ENCODE results near the gene SLC6A19. TPM values are rescaled to one million over a fixed set of nuclear protein-coding genes. Genes with fewer than 3 reads are reported as not detected.

SLC6A19 gene
- total RNA-seq, 1 donor from 2014 or later, result not detected

DNA sequence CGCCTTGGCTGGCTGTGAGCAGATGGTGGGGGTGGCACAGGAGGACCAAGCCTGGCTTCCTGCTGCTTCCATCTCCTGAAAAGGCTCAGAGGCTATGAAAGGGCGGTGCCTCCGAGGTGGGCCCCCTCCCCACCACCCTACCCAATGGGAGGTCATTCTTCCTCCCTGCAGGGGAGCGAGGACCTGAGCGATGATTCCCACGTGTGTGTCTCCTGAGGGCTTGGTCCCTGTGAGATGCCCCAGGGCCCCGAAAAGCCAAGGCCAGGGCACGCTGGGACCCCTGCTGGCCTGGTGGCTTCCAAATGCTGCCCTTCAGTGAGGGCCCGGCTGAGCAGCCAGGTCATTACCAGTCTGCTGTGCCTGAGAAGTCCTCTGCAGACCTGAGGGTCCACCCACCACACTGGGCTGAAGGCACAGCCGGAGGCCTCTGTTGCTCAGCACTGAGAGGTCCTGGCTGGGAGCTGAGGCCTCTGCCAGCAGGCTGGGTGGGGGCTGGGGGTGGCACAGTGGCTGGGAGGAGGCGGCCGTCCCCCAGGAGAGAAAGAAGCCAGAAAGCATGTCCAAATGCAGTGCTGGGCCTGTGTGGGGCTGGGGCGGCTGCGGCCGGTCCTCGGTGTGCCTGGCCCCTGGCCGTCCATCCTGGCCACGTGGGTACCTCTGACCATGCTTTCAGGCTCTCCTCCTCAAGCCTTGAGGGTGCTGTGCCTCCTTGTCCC is 14.0 kb upstream of the SLC6A19 start:
- intact Hi-C loops (cut with DNase I), result no loop called here
- ATAC-seq (no peak), DNase-seq (ENCODE audit: missing footprints) (peak; percentile 41)

DNA sequence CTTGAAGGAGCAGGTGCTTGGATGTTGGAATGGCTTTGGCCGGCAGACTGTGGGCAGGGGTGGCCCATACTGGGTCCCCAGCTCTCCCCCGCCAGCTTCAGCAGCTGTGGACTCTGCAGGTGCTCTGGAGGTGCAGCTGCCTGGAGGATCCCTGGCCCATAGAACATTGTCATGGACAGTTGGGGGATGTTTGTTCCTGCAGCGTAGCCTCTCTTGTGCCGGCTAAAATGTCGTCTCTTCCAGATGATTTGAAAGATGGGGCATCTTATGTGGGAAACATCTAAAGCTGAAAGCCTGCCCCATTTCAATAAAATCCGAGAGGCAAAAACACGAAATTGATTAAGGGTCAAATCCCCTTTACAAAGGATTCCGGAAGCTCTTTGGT is 13.5 kb upstream of the SLC6A19 start:
- ATAC-seq (no peak), DNase-seq (ENCODE audit: missing footprints) (no peak)
- intact Hi-C loops (cut with DNase I), result no loop called here

DNA sequence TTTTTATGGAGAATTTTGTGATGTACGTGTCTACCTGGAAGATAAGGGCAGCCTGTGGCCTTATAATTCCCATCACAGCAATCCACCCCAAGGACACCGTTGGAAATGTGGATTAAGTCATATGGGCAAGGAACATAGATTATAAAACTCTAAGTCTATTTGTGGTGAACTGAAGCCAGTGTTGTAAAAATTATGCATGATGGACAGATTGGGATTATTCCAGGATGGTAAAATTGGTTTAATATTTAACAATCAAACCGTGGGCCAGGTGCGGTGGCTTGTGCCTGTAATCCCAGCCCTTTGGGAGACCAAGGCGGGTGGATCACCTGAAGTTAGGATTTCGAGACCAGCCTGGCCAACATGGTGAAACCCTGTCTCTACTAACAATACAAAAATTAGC is 12.9 kb upstream of the SLC6A19 start:
- DNase-seq (ENCODE audit: missing footprints) (no peak), ATAC-seq (no peak)
- intact Hi-C loops (cut with DNase I), result no loop called here

DNA sequence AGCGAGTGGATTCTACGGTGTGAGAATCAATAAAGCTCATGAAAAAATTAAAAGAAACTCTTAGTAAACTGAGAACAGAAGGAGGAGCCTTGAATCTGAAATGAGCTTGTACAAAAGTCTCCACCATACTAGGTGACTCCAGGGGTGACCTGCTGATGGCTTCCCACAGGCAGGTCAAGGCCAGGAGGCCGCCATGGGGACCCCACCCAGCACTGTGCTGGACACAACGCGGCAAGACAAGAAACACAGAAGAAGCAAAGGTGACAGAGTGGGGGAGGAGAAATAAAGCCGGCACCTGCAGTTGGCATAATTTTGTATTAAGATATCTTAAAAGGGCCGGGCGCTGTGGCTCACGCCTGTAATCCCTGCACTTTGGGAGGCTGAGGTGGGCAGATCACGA is 12.1 kb upstream of the SLC6A19 start:
- intact Hi-C loops (cut with DNase I), result no loop called here
- peak; percentile 60 for DNase-seq (ENCODE audit: missing footprints)
- ATAC-seq, result no peak

DNA sequence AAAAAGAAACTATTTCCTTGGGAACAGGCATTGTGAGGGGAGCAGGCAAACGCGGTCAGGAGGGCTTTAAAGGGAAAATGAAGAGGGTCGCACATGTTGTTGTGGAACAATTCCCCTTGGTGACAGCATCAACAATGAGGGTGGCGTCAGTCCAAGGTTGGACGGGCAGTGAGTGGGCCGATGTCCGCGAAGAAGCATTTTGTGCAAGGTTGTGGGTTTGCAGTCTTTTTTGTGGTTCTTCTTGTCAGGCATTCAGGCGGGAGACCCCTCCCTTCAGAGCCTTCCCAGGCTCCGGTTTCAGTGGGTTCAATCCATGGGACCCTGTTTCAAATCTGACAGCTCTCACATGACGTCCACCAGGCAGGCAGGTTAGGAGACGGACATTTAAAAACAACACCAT is 11.1 kb upstream of the SLC6A19 start:
- ATAC-seq (no peak), DNase-seq (ENCODE audit: missing footprints) (no peak)
- intact Hi-C loops (cut with DNase I), result no loop called here

DNA sequence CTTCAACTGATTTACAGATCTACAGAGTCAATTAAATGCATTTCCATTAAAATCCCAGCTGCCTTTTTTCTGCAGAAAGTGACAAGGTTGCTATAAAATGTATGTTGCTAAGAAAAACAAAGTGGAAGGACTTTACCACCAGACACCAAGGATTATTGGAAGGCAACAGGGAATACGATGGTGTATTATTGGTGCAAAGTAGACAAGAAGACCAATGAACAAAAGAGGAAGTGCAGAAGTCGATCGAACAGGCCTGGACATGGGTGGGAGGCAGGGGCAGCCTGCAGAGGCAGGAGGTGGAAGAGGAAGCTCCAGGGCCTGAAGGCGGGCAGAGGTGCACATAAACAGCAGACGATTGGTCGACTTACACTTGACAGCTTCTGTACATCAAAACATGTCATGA is 10.6 kb upstream of the SLC6A19 start:
- ATAC-seq (no peak), DNase-seq (ENCODE audit: missing footprints) (no peak)
- intact Hi-C loops (cut with DNase I), result no loop called here

DNA sequence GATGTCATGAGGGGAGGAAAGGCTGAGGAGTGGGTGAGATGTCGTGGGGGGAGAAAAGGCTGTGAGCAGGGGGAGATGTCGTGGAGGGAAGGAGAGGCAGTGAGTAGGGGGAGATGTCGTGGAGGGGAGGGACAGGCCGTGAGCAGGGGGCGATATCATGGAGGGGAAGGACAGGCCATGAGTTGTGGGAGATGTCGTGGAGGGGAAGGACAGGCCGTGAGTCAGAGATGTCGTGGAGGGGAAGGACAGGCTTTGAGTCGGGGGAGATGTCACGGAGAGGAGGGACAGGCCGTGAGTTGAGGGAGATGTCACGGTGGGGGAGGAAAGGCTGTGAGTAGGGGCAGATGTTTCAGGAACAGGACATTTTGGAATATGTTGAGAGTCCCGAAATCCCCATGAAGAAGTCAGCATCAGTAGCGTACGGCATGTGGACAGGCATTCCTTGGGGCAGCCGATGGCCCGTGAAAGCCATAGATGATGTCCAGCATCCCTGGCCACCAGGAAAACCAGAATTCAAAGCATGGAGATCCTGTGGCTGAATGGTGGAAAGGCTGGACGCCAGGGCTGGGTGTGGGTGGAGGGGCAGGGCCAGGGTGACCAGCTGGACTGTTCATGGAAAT is 8.3 kb upstream of the SLC6A19 start:
- ATAC-seq (no peak), DNase-seq (ENCODE audit: missing footprints) (no peak)
- intact Hi-C loops (cut with DNase I), result no loop called here

DNA sequence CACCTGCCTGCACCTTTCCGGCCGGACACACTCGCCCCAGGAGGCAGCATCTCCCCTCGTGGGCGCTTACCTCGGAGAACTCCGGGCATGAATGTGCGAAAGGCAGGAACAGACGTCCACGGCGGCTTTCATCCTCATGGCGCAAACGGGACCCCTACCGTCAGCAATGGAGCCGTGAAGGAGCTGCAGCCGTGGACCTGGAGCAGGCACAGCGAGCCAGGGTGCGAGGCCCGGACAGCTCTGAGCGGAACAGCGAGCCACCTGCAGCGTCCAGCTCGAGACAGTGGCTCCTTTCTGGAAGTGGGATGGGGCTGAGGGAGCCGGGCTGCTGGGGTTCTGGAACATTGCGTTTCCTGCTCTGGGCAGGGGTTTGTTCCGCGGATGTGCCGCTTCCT is 7.8 kb upstream of the SLC6A19 start:
- ATAC-seq (no peak), DNase-seq (ENCODE audit: missing footprints) (peak; percentile 37)
- intact Hi-C loops (cut with DNase I), result no loop called here

DNA sequence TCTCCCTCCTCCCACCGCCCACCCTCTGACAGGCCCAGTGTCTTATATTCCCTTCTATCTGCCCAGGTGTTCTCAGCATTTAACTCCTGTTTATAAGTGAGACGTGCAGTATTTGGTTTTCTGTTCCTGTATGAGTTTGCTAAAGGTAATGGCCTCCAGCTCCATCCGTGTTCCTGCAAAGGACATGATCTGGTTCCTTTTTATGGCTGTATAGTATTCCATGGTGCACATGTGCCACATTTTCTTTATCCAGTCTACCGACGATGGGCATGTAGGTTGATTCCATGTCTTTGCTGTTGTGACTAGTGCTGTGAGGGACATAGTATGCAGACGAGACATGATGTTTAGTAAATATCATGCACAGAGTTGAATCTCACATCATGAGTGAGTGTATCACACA is 7.0 kb upstream of the SLC6A19 start:
- ATAC-seq (no peak), DNase-seq (ENCODE audit: missing footprints) (no peak)
- intact Hi-C loops (cut with DNase I), result no loop called here

DNA sequence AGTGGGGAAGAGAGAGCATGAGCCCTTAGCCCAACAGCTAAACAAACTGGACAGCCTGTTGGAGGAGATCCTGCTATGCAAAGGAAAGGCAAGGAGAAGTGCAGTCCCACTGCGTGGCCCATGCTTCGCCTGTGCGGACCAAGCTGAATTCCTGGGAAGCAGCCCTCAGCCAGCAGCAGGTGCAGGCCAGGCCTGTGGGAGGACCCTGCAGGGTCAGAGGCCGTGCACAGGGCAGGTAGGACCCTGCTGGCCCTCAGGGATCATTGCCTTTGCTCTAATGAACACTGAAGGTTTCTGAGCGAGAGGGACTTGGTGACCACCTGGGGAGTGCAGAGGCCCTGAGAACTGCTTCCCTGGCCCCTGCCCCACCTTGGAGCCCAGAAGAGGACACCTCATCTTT is 6.0 kb upstream of the SLC6A19 start:
- ATAC-seq, result no peak
- peak; percentile 57 for DNase-seq (ENCODE audit: missing footprints)

DNA sequence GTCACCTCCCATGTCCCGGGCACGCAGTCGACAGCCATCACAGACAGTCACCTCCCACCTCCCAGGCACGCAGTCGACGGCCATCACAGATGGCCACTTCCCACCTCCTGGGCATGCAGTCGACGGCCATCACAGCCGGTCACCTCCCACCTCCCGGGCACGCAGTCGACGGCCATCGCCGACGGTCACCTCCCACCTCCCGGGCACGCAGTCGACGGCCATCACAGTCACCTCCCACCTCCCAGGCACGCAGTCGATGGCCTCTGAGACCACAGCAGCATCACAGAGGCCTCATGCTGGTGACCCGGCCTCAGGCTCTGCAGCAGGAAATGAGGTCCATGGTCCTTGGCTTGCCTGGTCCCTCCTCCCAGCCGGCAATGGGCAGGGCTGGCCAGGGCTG is 5.5 kb upstream of the SLC6A19 start:
- DNase-seq (ENCODE audit: missing footprints) (no peak), ATAC-seq (no peak)
- intact Hi-C loops (cut with DNase I), result no loop called here

More for the DNA sequence above, 6.0 kb upstream of the SLC6A19 start:
- intact Hi-C loops (cut with DNase I), result no loop called here

DNA sequence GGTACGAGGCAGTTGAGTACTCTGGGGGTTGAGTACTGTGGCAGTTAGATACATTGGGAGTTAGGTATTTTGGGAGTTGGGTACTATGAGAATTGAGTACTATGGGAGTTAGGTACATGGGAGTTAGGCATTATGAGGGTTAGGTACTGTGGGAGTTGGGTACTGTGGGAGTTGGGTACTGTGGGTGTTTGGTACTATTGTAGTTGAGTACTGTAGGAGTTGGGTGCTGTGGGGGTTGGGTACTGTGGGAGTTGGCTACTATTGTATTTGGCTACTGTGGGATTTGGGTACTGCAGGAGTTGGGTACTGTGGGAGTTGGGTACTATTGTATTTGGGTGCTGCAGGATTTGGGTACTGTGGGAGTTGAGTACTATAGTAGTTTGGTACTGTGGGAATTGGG is 4.8 kb upstream of the SLC6A19 start:
- intact Hi-C loops (cut with DNase I), result no loop called here
- ATAC-seq (no peak), DNase-seq (ENCODE audit: missing footprints) (no peak)

DNA sequence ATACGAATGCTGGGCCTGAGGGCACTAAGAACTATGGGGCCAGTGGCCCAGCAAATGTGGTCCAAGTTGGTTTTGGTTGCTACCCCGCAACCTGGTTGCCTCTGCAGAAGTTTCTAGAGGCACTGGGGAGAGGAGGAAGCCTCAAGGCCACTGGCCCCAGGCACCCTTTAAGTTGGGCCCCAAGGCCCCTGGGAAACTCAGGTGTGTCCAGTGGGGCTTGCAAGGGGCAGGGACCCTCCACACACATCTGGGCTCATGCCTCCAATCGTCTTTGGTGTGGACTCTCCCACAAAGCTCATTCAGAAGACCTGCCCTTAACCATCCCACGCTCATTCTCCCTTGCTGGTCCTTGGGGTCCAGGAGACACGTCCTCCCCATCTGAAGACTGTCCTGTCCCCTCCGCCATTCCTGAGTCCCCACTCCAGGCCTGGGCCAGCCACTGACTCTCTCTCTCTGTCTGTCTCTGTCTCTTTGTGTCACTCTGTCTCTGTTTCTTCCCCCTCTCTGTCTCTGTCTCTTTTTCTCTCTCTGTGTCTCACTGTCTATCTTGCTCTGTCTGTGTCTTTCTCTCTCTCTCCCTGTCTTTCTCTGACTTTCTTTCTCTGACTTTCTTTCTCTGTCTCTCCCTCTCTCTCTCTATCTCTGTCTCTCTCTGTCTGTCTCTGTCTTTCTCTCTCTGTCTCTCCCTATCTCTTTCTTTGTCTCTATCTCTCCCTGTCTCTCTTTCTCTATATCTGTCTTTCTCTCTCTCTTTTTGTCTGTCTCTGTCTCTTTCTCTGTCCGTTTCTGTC is 3.3 kb upstream of the SLC6A19 start:
- intact Hi-C loops (cut with DNase I), result no loop called here
- no peak for DNase-seq (ENCODE audit: missing footprints)
- ATAC-seq, result no peak

DNA sequence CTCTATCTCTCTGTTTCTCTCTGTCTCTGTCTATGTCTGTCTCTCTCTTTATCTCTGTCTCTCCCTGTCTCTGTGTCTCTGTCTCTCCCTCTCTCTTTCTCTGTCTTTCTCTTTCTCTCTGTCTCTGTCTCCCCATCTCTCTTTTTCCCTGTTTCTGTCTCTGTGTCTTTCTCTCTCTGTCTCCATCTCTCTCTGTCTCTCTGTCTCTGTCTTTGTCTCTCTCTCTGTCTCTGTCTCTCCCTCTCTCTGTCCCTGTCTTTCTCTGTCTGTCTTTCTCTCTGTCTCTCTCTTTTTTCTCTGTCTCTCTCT is 2.1 kb upstream of the SLC6A19 start:
- ATAC-seq, result no peak

DNA sequence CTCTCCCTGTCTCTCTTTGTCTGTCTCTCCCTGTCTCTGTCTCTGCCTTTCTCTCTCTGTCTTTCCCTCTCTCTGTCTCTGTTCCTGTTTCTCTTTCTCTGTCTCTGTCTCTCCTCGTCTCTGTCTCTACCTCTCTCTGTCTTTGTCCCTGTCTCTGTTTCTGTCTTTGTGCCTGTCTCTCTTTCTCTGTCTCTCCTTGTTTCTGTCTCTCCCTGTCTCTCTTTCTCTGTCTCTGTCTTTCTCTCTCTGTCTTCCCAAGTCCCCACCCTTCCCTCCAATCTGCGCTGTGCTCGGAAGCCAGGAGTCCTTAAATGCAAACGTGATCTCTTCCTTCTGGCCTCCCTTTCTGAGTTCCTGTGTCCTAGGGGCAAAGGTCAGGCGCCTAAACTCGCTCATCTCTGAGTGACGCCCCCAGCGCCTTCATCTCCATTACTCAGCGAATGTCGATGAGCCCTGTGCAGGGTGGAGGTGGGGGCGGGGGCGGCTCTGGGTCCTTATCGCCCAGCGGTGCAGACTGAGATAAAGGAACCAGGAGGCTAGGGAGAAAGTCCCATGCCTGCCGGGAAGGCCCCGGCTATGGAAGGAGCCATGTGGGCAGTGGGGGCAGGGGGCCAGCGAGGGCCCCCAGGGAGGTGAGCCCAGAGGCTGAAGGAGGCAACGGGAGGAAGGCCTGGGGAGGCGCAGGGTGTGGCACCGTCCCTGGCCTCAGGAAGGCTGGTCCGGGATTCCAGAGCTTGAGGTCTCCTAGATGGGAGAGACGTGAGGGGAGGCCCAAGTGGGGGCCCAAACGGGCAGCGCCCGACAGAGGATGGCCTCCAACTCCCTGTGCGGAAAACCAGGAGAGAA is 1.5 kb upstream of the SLC6A19 start:
- ATAC-seq (no peak), DNase-seq (ENCODE audit: missing footprints) (no peak)
- intact Hi-C loops (cut with DNase I), result no loop called here

More for the DNA sequence above, 2.1 kb upstream of the SLC6A19 start:
- intact Hi-C loops (cut with DNase I), result no loop called here
- DNase-seq (ENCODE audit: missing footprints), result no peak

DNA sequence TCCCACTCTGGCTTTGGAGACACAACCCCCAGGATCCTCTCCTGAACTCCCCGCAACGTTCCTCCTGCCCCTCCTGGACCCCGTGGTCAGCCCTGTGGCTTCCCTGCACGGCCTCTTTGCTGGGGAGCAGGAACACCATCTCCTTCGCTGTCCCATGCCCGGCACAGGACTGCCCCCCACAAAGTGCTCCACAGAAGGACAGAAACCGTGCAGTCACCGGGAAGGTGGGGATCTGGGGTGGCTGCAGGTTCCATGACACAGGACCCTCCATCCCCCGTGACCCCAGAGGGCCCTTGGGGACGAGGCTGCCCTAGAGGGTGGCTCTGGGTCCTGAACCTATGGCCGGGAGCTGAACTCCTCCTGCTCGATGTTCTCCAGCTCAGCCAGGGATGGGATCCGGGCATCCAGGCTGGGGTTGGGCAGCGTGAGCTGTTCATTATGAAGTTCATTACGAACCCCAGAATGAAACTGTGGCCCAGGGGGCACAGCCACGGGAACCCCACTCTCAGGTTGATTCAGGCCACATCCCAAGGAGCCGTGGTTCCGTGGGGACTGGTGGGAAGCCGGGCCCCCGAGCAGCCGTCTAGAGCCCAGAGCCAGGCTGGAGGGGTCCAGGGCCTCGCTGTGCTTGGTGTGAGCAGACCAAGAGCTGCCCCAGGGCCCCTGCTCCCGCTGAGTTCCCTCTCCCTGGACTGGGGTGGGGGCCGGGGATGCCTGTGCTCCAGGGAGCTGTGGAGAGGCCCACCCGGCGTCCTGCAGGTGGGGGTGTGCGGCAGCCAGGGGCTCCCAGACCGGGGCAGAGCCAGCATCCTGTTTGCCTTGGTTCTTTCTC is 684 bp upstream of the SLC6A19 start:
- intact Hi-C loops (cut with DNase I), result no loop called here
- DNase-seq (ENCODE audit: missing footprints) (peak; percentile 57), ATAC-seq (no peak)

DNA sequence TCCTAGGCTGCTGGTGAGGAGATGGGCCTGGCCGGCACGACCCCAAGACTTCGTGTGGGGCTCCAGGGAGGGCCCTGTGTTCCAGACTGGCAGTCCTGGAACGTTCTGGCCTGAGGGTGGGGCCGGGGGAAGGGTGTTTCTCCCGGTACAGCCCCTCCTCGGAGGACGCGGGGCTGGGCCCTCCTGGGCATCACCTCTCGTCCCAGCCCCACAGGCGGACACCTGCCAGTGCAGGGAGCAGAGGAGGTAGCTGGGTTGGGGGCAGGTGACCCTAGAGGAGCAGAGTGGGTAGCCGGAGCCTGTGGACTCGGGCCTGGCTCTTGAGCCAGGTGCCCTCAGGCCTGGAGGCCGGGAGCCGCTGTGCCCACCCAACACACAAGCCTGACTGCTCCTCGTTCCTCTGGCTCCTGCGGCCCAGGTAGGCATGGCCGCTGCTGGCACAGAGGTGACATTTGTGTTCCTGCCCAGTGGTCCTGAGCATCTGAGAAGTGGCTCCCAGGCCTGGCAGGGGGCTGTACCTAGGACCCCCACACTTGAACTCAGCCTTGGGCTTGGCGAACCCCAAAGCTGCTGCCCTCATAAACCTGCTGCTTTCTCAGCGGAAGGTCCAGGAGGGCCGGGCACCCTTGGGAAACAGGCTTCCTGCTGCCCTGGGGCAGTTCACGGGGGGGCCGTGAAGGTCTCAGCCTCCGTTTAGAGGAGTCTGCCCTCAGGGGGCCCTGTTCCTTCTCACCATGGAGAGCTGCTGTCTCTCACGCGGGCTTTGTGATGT is 817 bp downstream of the SLC6A19 start:
- DNase-seq (ENCODE audit: missing footprints) (peak; percentile 39), ATAC-seq (no peak)
- intact Hi-C loops (cut with DNase I), result no loop called here

DNA sequence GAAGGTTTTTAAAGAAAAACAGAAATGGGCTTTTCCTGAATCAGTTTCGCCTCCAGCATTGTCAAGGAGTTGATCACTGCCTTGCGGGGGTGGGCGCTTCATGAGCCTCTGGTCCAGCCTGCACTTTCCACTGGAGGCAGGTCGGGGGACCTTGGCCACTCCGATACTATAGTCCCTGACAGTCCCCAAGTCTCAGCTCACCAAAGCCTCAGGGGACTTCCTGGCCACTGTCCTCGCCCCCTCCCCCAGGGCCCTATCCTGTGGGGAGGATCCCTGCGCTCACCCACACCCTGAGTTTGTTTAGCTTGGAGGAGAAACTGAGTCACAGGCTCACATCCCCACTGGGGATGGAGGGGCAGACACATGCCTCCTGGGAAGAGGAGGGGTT is 1.4 kb downstream of the SLC6A19 start:
- intact Hi-C loops (cut with DNase I), result no loop called here
- no peak for ATAC-seq
- peak; percentile 18 for DNase-seq (ENCODE audit: missing footprints)
